CD14-positive monocyte (primary cell): ENCODE measurements around the gene DLGAP1. TPM values are rescaled to one million over a fixed set of nuclear protein-coding genes. Genes with fewer than 3 reads are reported as not detected.

Experiments
- DNase-seq, 3 donors: peaks; one replicate each; pipeline ENCODE4 v3.0.0-alpha.2; 2011 to 2022
- H2AFZ ChIP-seq: 2 replicates; pipeline ENCODE4 v1.6.0; 2012; ENCODE audit warnings: mild to moderate bottlenecking, low read depth, low read length, inconsistent platforms; ENCODE audit not compliant: insufficient read depth, poor library complexity, severe bottlenecking
- H3K27ac ChIP-seq, 2 donors: 1 replicate in 1 of 2; 2 replicates in 1 of 2; pipeline ENCODE4 v1.5.1; 2012 to 2013; ENCODE audit warnings: low read length in 2 of 2, control low read depth in 1 of 2, inconsistent platforms in 1 of 2, low read depth in 1 of 2, mild to moderate bottlenecking in 1 of 2
- H3K27me3 ChIP-seq, 2 donors: one replicate each; pipeline versions ENCODE4 v1.6.0 to v1.6.1; 2011 to 2013; ENCODE audit warnings: low read length in 2 of 2; ENCODE audit not compliant: control insufficient read depth in 2 of 2, insufficient read depth in 2 of 2
- H3K36me3 ChIP-seq, 2 donors: replicated peaks in 1 of 2; 1 replicate in 1 of 2; 2 replicates in 1 of 2; pipeline versions ENCODE4 v1.5.1 to v1.6.1; 2012 to 2013; ENCODE audit warnings: low read length in 2 of 2, control low read depth in 1 of 2, inconsistent platforms in 1 of 2, mild to moderate bottlenecking in 1 of 2; ENCODE audit not compliant: insufficient read depth in 2 of 2, control insufficient read depth in 1 of 2
- H3K4me1 ChIP-seq, 2 donors: 1 replicate in 1 of 2; 2 replicates in 1 of 2; pipeline versions ENCODE4 v1.5.1 to v1.6.1; 2012 to 2013; ENCODE audit warnings: low read length in 2 of 2, control low read depth in 1 of 2, inconsistent platforms in 1 of 2, mild to moderate bottlenecking in 1 of 2, moderate library complexity in 1 of 2; ENCODE audit not compliant: insufficient read depth in 2 of 2, control insufficient read depth in 1 of 2
- H3K4me2 ChIP-seq: replicated peaks from 2 replicates; pipeline ENCODE3; 2012; ENCODE audit warnings: low read length, moderate library complexity, mild to moderate bottlenecking; ENCODE audit not compliant: poor library complexity, severe bottlenecking; ENCODE audit errors: extremely low read depth
- H3K4me3 ChIP-seq, 3 experiments: fragments of 200-600 bp in 1 of 3; sonication (generic) in 1 of 3; replicated peaks in 1 of 3; 1 replicate in 2 of 3; 2 replicates in 1 of 3; pipeline ENCODE4 v1.5.1; 2011 to 2013; ENCODE audit warnings: low read length in 3 of 3, mild to moderate bottlenecking in 3 of 3, control low read depth in 2 of 3, low read depth in 2 of 3, inconsistent platforms in 1 of 3, moderate library complexity in 1 of 3
- H3K79me2 ChIP-seq: 2 replicates; pipeline ENCODE4 v1.6.0; 2012; ENCODE audit warnings: mild to moderate bottlenecking, control low read depth, inconsistent platforms, low read length, moderate library complexity; ENCODE audit not compliant: insufficient read depth
- H3K9ac ChIP-seq: 2 replicates; pipeline ENCODE4 v1.6.0; 2017; ENCODE audit warnings: low read length, mild to moderate bottlenecking; ENCODE audit not compliant: insufficient read depth, poor library complexity, severe bottlenecking
- H3K9me3 ChIP-seq, 2 donors: replicated peaks in 1 of 2; 1 replicate in 1 of 2; 2 replicates in 1 of 2; pipeline versions ENCODE4 v1.5.1 to v1.6.1; 2012 to 2013; ENCODE audit warnings: low read length in 2 of 2, control low read depth in 1 of 2; ENCODE audit not compliant: control insufficient read depth in 1 of 2, insufficient read depth in 1 of 2
- H4K20me1 ChIP-seq: 2 replicates; pipeline ENCODE4 v1.6.0; 2012; ENCODE audit warnings: mild to moderate bottlenecking, low read length, control low read depth, moderate library complexity; ENCODE audit not compliant: insufficient read depth
- H3K27ac Mint-ChIP-seq, 7 donors: one replicate each; pipeline ENCODE4 v1.8.0; 2020; ENCODE audit warnings: mild to moderate bottlenecking in 7 of 7, mixed read lengths in 7 of 7, moderate library complexity in 6 of 7, inconsistent platforms in 2 of 7
- H3K27me3 Mint-ChIP-seq, 3 donors: one replicate each; pipeline ENCODE4 v1.8.0; 2021 to 2022; ENCODE audit warnings: low read depth in 3 of 3, mild to moderate bottlenecking in 3 of 3, mixed read lengths in 3 of 3, moderate library complexity in 3 of 3, inconsistent platforms in 1 of 3
- H3K36me3 Mint-ChIP-seq, 2 donors: one replicate each; pipeline ENCODE4 v1.8.0; 2020; ENCODE audit warnings: mixed read lengths in 2 of 2, inconsistent platforms in 1 of 2, mild to moderate bottlenecking in 1 of 2
- H3K4me1 Mint-ChIP-seq: one replicate; pipeline ENCODE4 v1.8.0; 2020; ENCODE audit warnings: mild to moderate bottlenecking, mixed read lengths
- H3K4me3 Mint-ChIP-seq, 2 donors: one replicate each; pipeline ENCODE4 v1.8.0; 2020; ENCODE audit warnings: mild to moderate bottlenecking in 2 of 2, mixed read lengths in 2 of 2, moderate library complexity in 1 of 2
- H3K9me3 Mint-ChIP-seq, 7 donors: one replicate each; pipeline ENCODE4 v1.8.0; 2020 to 2022; ENCODE audit warnings: mixed read lengths in 7 of 7, mild to moderate bottlenecking in 6 of 7, moderate library complexity in 6 of 7, inconsistent platforms in 2 of 7
- CTCF ChIP-seq: fragments of 200-600 bp; IDR thresholded peaks from one replicate; pipeline ENCODE4 v1.8.0; 2022; ENCODE audit warnings: antibody characterized with exemption, mild to moderate bottlenecking
- WGBS: methylation state at CpG from one replicate; pipeline ENCODE4 v1.1.5; 2013; ENCODE audit warnings: missing lambda C conversion rate; ENCODE audit not compliant: insufficient coverage; 5-methylcytosine and 5-hydroxymethylcytosine counted together
- intact Hi-C, 2 donors: fragments of 100-400 bp; cut with micrococcal nuclease; formaldehyde crosslinking; loops; one replicate each; pipeline versions ENCODE4 v1.15.0 to v1.15.1; 2023
- polyA plus RNA-seq, 3 donors: library from polyadenylated mRNA; depleted of rRNA in 1 of 3; unstranded in 2 of 3; stranded (reverse) in 1 of 3; fragments of 300-500 nt in 2 of 3; fragments of >200 nt in 1 of 3; fragmentation: Illumina TruSeq in 2 of 3; gene quantifications; 1 replicate in 2 of 3; 2 replicates in 1 of 3; pipeline ENCODE4 v1.2.3, GENCODE V29; 2012 to 2021

The DLGAP1 gene
- polyA plus RNA-seq, 3 donors: 0.09 to 0.42 TPM; not detected in 1

GRCh38 chr18:4143585-4143984, 311.5 kb downstream of the DLGAP1 start:
- no peaks in the 10 kb centered on the region for H4K20me1 ChIP-seq
- H3K79me2 ChIP-seq: no peaks in the 10 kb centered on the region
- no peak overlapping the region for H3K9ac ChIP-seq
- intact Hi-C loops: no loop called here
- Mint-ChIP-seq H3K27me3 (peaks cover 0 to 3% (median 3%) of the 10 kb centered on the region in 3 donors), H3K4me3 (no peak overlapping the region), H3K36me3 (no peaks in the 10 kb centered on the region), H3K27ac (no peak overlapping the region), H3K4me1 (no peaks in the 10 kb centered on the region), H3K9me3 (peaks cover 0 to 4% (median 2%) of the 10 kb centered on the region in 7 donors)
- no peak overlapping the region for H3K4me3 ChIP-seq
- WGBS: 100% methylated on average over 1 of the region's 1 CpG
- no peak overlapping the region for H3K27ac ChIP-seq
- H3K27me3 ChIP-seq: no peaks in the 10 kb centered on the region
- no peaks in the 10 kb centered on the region for H3K36me3 ChIP-seq
- H3K4me1 ChIP-seq: no peaks in the 10 kb centered on the region
- no peak overlapping the region for H3K4me2 ChIP-seq
- no peak overlapping the region for H2AFZ ChIP-seq
- no peak for DNase-seq
- no peak for TF ChIP-seq CTCF
- H3K9me3 ChIP-seq: peaks cover 0 to 3% of the 10 kb centered on the region in 2 donors

DNA sequence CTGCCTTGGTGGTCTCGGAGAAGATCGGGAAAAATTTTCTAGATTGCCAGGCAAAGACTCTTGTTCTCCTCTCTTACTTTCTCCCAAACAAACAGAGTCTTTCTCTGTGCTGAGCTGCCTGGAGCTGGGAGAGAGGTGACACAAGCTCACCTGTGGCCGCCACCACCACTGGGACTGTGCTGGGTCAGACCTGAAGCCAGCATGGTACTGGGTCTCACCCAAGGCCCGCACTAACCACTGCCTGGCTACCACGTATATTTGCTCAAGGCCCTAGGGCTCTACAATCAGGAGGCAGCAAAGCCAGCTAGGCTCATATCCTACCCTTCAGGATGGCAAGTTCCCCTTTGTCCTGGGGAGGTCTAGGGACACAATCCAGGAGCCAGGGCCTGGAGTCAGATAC, 312.2 kb downstream of the DLGAP1 start:
- H3K27me3 Mint-ChIP-seq: peaks cover 0 to 3% (median 3%) of the 10 kb centered on the region in 3 donors
- Histone ChIP-seq H3K4me1 (no peaks in the 10 kb centered on the region), H3K9me3 (peaks cover 0 to 3% of the 10 kb centered on the region in 2 donors), H3K4me2 (no peak overlapping the region), H3K27me3 (no peaks in the 10 kb centered on the region), H3K79me2 (no peaks in the 10 kb centered on the region), H3K4me3 (no peak overlapping the region), H4K20me1 (no peaks in the 10 kb centered on the region), H3K36me3 (no peaks in the 10 kb centered on the region), H3K9ac (no peak overlapping the region), H2AFZ (no peak overlapping the region), H3K27ac (no peak overlapping the region)
- H3K27ac Mint-ChIP-seq: no peak overlapping the region
- intact Hi-C loops: no loop called here
- H3K4me1 Mint-ChIP-seq: no peaks in the 10 kb centered on the region
- no peaks in the 10 kb centered on the region for H3K36me3 Mint-ChIP-seq
- peaks cover 0 to 4% (median 2%) of the 10 kb centered on the region in 7 donors for H3K9me3 Mint-ChIP-seq
- no peak for DNase-seq
- TF ChIP-seq CTCF: no peak
- no peak overlapping the region for H3K4me3 Mint-ChIP-seq
- WGBS: 95% methylated on average over 5 of the region's 5 CpGs
